Loucy (cell line): ENCODE results near the gene S100A14.
"Not testable (repeated sequence)": the region's sequence is repeated elsewhere in the genome, so short reads cannot be mapped to it uniquely, and the experiment has no call there.

ENCODE experiments used
- H2AFZ ChIP-seq: fragments of 200-600 bp; sonication (generic); 2 replicates; pipeline ENCODE4 v1.6.0; 2016; ENCODE audit warnings: antibody characterized with exemption, mild to moderate bottlenecking, low read length, moderate library complexity
- H3F3A ChIP-seq: fragments of 200-600 bp; 2 replicates; pipeline ENCODE4 v1.6.0; 2016; ENCODE audit warnings: antibody characterized with exemption, low read depth, mild to moderate bottlenecking
- H3K27me3 ChIP-seq: fragments of 200-600 bp; sonication (generic); 2 replicates; pipeline ENCODE4 v1.6.1; 2014; ENCODE audit warnings: low read length, mild to moderate bottlenecking; ENCODE audit not compliant: insufficient read depth, poor library complexity, severe bottlenecking
- H3K36me3 ChIP-seq: fragments of 200-600 bp; sonication (generic); 2 replicates; pipeline ENCODE4 v1.6.1; 2016; ENCODE audit warnings: low read length; ENCODE audit not compliant: insufficient read depth
- H3K4me1 ChIP-seq: fragments of 200-600 bp; sonication (generic); 2 replicates; pipeline ENCODE4 v1.5.1; 2014; ENCODE audit warnings: low read length, mild to moderate bottlenecking; ENCODE audit not compliant: insufficient read depth, poor library complexity, severe bottlenecking
- H3K4me2 ChIP-seq: fragments of 200-600 bp; sonication (generic); 2 replicates; pipeline ENCODE4 v1.6.0; 2014; ENCODE audit warnings: antibody characterized with exemption, low read length, low read depth, mild to moderate bottlenecking; ENCODE audit not compliant: poor library complexity, severe bottlenecking
- H3K4me3 ChIP-seq: fragments of 200-600 bp; sonication (generic); 2 replicates; pipeline ENCODE4 v1.5.1; 2014; ENCODE audit warnings: low read length, mild to moderate bottlenecking, mixed read lengths; ENCODE audit not compliant: poor library complexity, severe bottlenecking
- H3K79me2 ChIP-seq: fragments of 200-600 bp; sonication (generic); 2 replicates; pipeline ENCODE4 v1.6.1; 2014; ENCODE audit warnings: low read length; ENCODE audit not compliant: insufficient read depth
- H3K9ac ChIP-seq: fragments of 200-600 bp; sonication (generic); 2 replicates; pipeline ENCODE4 v1.6.0; 2014; ENCODE audit warnings: mild to moderate bottlenecking, low read depth, low read length, moderate library complexity; ENCODE audit not compliant: poor library complexity, severe bottlenecking
- H3K9me2 ChIP-seq: fragments of 200-600 bp; sonication (generic); replicated peaks from 2 replicates; pipeline ENCODE4 v1.6.1; 2016; ENCODE audit warnings: low read depth, low read length, mixed read lengths
- H3K9me3 ChIP-seq: fragments of 200-600 bp; sonication (generic); 2 replicates; pipeline ENCODE4 v1.6.1; 2014; ENCODE audit warnings: mild to moderate bottlenecking, antibody characterized with exemption, low read length, low read depth; ENCODE audit not compliant: insufficient read depth
- H4K20me1 ChIP-seq: fragments of 200-600 bp; sonication (generic); 2 replicates; pipeline ENCODE4 v1.6.0; 2014; ENCODE audit warnings: antibody characterized with exemption, low read length, mild to moderate bottlenecking; ENCODE audit not compliant: insufficient read depth, poor library complexity, severe bottlenecking
- CTCF ChIP-seq: fragments of 200-600 bp; sonication (generic); conservative IDR thresholded peaks from 2 replicates; pipeline ENCODE4 v1.5.1; 2014; ENCODE audit warnings: mild to moderate bottlenecking, antibody characterized with exemption, low read length
- EZH2phosphoT487 ChIP-seq: fragments of 200-600 bp; IDR thresholded peaks from 2 replicates; pipeline ENCODE4 v1.6.1; 2018; ENCODE audit warnings: antibody characterized with exemption, mild to moderate bottlenecking, moderate library complexity, borderline replicate concordance

The S100A14 gene

GRCh38 chr1:153643816-153644215, 27.7 kb upstream of the S100A14 start:
- H3K27me3 ChIP-seq = no peaks in the 10 kb centered on the region
- no peaks in the 10 kb centered on the region for H3K9me2 ChIP-seq
- H3K4me3 ChIP-seq = no peak overlapping the region
- peak overlapping the region; percentile 43 for H3K4me2 ChIP-seq
- peak overlapping the region; percentile 44 for H3K9ac ChIP-seq
- no peaks in the 10 kb centered on the region for H3F3A ChIP-seq
- peaks cover 78% of the 10 kb centered on the region for H3K36me3 ChIP-seq
- peaks cover 56% of the 10 kb centered on the region for H3K79me2 ChIP-seq
- H3K4me1 ChIP-seq = peaks cover 26% of the 10 kb centered on the region
- H3K9me3 ChIP-seq = no peaks in the 10 kb centered on the region
- TF ChIP-seq EZH2phosphoT487 (no peak), CTCF (no peak)
- H4K20me1 ChIP-seq = peaks cover 31% of the 10 kb centered on the region
- H2AFZ ChIP-seq = no peak overlapping the region

GRCh38 chr1:153643100-153643499, 27.0 kb upstream of the S100A14 start:
- peak overlapping the region; percentile 43 for H3K4me2 ChIP-seq
- no peak overlapping the region for H2AFZ ChIP-seq
- peaks cover 63% of the 10 kb centered on the region for H3K79me2 ChIP-seq
- no peaks in the 10 kb centered on the region for H3K9me3 ChIP-seq
- no peak overlapping the region for H3K4me3 ChIP-seq
- TF ChIP-seq CTCF = no peak
- TF ChIP-seq EZH2phosphoT487 = no peak
- H3K4me1 ChIP-seq = peaks cover 26% of the 10 kb centered on the region
- H3K9me2 ChIP-seq = no peaks in the 10 kb centered on the region
- peaks cover 37% of the 10 kb centered on the region for H4K20me1 ChIP-seq
- no peaks in the 10 kb centered on the region for H3K27me3 ChIP-seq
- peaks cover 85% of the 10 kb centered on the region for H3K36me3 ChIP-seq
- no peaks in the 10 kb centered on the region for H3F3A ChIP-seq
- peak overlapping the region; percentile 44 for H3K9ac ChIP-seq

GRCh38 chr1:153642161-153642560, 26.0 kb upstream of the S100A14 start:
- no peaks in the 10 kb centered on the region for H3K9me2 ChIP-seq
- H3F3A ChIP-seq = no peaks in the 10 kb centered on the region
- H4K20me1 ChIP-seq = peaks cover 46% of the 10 kb centered on the region
- H3K4me3 ChIP-seq = no peak overlapping the region
- H3K4me1 ChIP-seq = peaks cover 32% of the 10 kb centered on the region
- H2AFZ ChIP-seq = no peak overlapping the region
- peaks cover 94% of the 10 kb centered on the region for H3K36me3 ChIP-seq
- TF ChIP-seq EZH2phosphoT487 = no peak
- no peaks in the 10 kb centered on the region for H3K9me3 ChIP-seq
- no peak overlapping the region for H3K9ac ChIP-seq
- H3K27me3 ChIP-seq = no peaks in the 10 kb centered on the region
- peaks cover 72% of the 10 kb centered on the region for H3K79me2 ChIP-seq
- H3K4me2 ChIP-seq = peak overlapping the region; percentile 29

- TF ChIP-seq CTCF (no peak), EZH2phosphoT487 (no peak)
- Histone ChIP-seq H3K4me2 (peak overlapping the region; percentile 29), H3K27me3 (no peaks in the 10 kb centered on the region), H4K20me1 (peaks cover 55% of the 10 kb centered on the region), H3K9me2 (no peaks in the 10 kb centered on the region), H3K4me1 (peaks cover 45% of the 10 kb centered on the region), H3K9me3 (no peaks in the 10 kb centered on the region), H2AFZ (no peak overlapping the region), H3K4me3 (peak overlapping the region; percentile 3), H3K9ac (no peak overlapping the region), H3F3A (no peaks in the 10 kb centered on the region), H3K36me3 (peaks cover 96% of the 10 kb centered on the region), H3K79me2 (peaks cover 85% of the 10 kb centered on the region)
Measured at GRCh38 chr1:153640861-153641260, 24.7 kb upstream of the S100A14 start.

GRCh38 chr1:153640213-153640612, 24.1 kb upstream of the S100A14 start:
- not testable (repeated sequence) for H3K9me2 ChIP-seq, H3F3A ChIP-seq, H3K4me3 ChIP-seq, H3K27me3 ChIP-seq, H3K9ac ChIP-seq, H2AFZ ChIP-seq, H3K9me3 ChIP-seq
- H3K36me3 ChIP-seq = peaks cover 89% of the 10 kb centered on the region
- peaks cover 60% of the 10 kb centered on the region for H4K20me1 ChIP-seq
- peak overlapping the region; percentile 29 for H3K4me2 ChIP-seq
- H3K4me1 ChIP-seq = peaks cover 50% of the 10 kb centered on the region
- peaks cover 91% of the 10 kb centered on the region for H3K79me2 ChIP-seq
